GM12878 (cell line): ENCODE data around the gene ESRRB. TPM values are rescaled to one million over a fixed set of nuclear protein-coding genes. Genes with fewer than 3 reads are reported as not detected.

Source experiments
- ATAC-seq: fragments of 200-7000 bp; cut with Tn5 transposase; 3 replicates; pipeline ENCODE4 v1.9.1; 2020; ENCODE audit warnings: mild to moderate bottlenecking, moderate library complexity
- BruUV-seq: library from RNA; stranded (reverse); fragments of 400-500 nt; replicated peaks from 2 replicates; lab custom pipeline; 2021; lab: Mats Ljungman, UMichigan
- CTCF ChIA-PET: fragments of 300-600 bp; sonication (Branson Sonifier 250); formaldehyde crosslinking; extraction: SDS; loops from one replicate; lab custom pipeline; 2021; ENCODE audit warnings: inconsistent platforms; lab: Yijun Ruan, JAX
- POLR2A ChIA-PET: fragments of 350-600 bp; formaldehyde crosslinking; extraction: SDS; loops from one replicate; lab custom pipeline; 2021; ENCODE audit warnings: inconsistent platforms; lab: Charles Lee
- RAD21 ChIA-PET: fragments of 300-600 bp; sonication (Branson Sonifier 250); formaldehyde crosslinking; loops from one replicate; lab custom pipeline; 2023; ENCODE audit warnings: antibody characterized with exemption; ENCODE audit not compliant: unreplicated experiment; lab: Charles Lee
- SMC1A ChIA-PET: fragments of 300-600 bp; sonication (Branson Sonifier 250); formaldehyde crosslinking; loops from one replicate; lab custom pipeline; 2023; ENCODE audit not compliant: unreplicated experiment, uncharacterized antibody; lab: Charles Lee
- DNase-seq: peaks from one replicate; pipeline ENCODE4 v3.0.0-alpha.2; 2011; ENCODE audit warnings: low read depth, low spot score
- FAIRE-seq: peaks from 3 replicates; lab custom pipeline; 2011; peaks lifted over from hg19 to GRCh38; lab: Jason Lieb, UNC
- H2AFZ ChIP-seq: 2 replicates; pipeline ENCODE4 v1.6.0; 2011; ENCODE audit warnings: low read depth, low read length, control low read depth; ENCODE audit not compliant: control insufficient read depth
- H3K27ac ChIP-seq: 2 replicates; pipeline ENCODE4 v1.5.1; 2011; ENCODE audit warnings: control low read depth; ENCODE audit not compliant: control insufficient read depth, insufficient read depth
- H3K27me3 ChIP-seq, 2 experiments: replicated peaks in 1 of 2; 2 replicates each; pipeline versions ENCODE4 v1.6.0 to v1.6.1; 2011; ENCODE audit warnings: low read length in 1 of 2; ENCODE audit not compliant: control insufficient read depth in 2 of 2, insufficient read depth in 2 of 2
- H3K36me3 ChIP-seq, 2 experiments: 2 replicates each; pipeline ENCODE4 v1.5.1; 2011; ENCODE audit warnings: low read length in 1 of 2; ENCODE audit not compliant: control insufficient read depth in 2 of 2, insufficient read depth in 2 of 2
- H3K4me1 ChIP-seq: 2 replicates; pipeline ENCODE4 v1.6.1; 2011; ENCODE audit warnings: mild to moderate bottlenecking, low read length, moderate library complexity, mixed read lengths; ENCODE audit not compliant: control insufficient read depth, insufficient read depth
- H3K4me2 ChIP-seq: 2 replicates; pipeline ENCODE4 v1.6.0; 2011; ENCODE audit warnings: control low read depth; ENCODE audit not compliant: control insufficient read depth, insufficient read depth
- H3K4me3 ChIP-seq: fragments of 200-600 bp; sonication (generic); 2 replicates; pipeline ENCODE4 v1.5.1; 2016
- H3K79me2 ChIP-seq: 2 replicates; pipeline ENCODE4 v1.6.0; 2011; ENCODE audit warnings: low read length; ENCODE audit not compliant: control insufficient read depth, insufficient read depth
- H3K9ac ChIP-seq: 2 replicates; pipeline ENCODE4 v1.8.0; 2011; ENCODE audit warnings: low read length, control low read depth, mixed read lengths; ENCODE audit not compliant: control insufficient read depth, insufficient read depth
- H3K9me3 ChIP-seq: replicated peaks from 3 replicates; pipeline ENCODE4 v1.5.1; 2011; ENCODE audit warnings: mild to moderate bottlenecking, low read length; ENCODE audit not compliant: control insufficient read depth, insufficient read depth
- H4K20me1 ChIP-seq: 2 replicates; pipeline ENCODE4 v1.6.0; 2011; ENCODE audit not compliant: control insufficient read depth, insufficient read depth
- BCL3 ChIP-seq: IDR thresholded peaks from 2 replicates; pipeline ENCODE4 v1.6.1; 2011; ENCODE audit warnings: borderline replicate concordance, low read depth, mild to moderate bottlenecking, moderate library complexity, low read length; ENCODE audit not compliant: insufficient read depth, poor library complexity, severe bottlenecking
- CBX5 ChIP-seq: sonication (generic); IDR thresholded peaks from 2 replicates; pipeline ENCODE4 v1.6.1; 2016; ENCODE audit warnings: low read depth, moderate library complexity, mild to moderate bottlenecking, inconsistent platforms
- CHD2 ChIP-seq: IDR thresholded peaks from 2 replicates; pipeline ENCODE4 v1.6.1; 2011; ENCODE audit warnings: low read depth, low read length, improper control_type of control experiment, borderline replicate concordance
- GATAD2B ChIP-seq: fragments of 450-650 bp; conservative IDR thresholded peaks from 2 replicates; pipeline ENCODE4 v1.6.1; 2017; ENCODE audit warnings: low read depth, mild to moderate bottlenecking, moderate library complexity
- NR2C1 ChIP-seq: fragments of 450-650 bp; IDR thresholded peaks from 2 replicates; pipeline ENCODE4 v1.6.1; 2017; ENCODE audit warnings: antibody characterized with exemption, mild to moderate bottlenecking, moderate library complexity
- NR2F1 ChIP-seq: fragments of 450-650 bp; conservative IDR thresholded peaks from 2 replicates; pipeline ENCODE4 v1.6.1; 2017; ENCODE audit warnings: mild to moderate bottlenecking
- RAD51 ChIP-seq: fragments of 450-650 bp; IDR thresholded peaks from 2 replicates; pipeline ENCODE4 v1.6.1; 2016; ENCODE audit warnings: moderate library complexity, mild to moderate bottlenecking, inconsistent platforms
- WRNIP1 ChIP-seq: IDR thresholded peaks from 2 replicates; pipeline ENCODE4 v1.6.1; 2011; ENCODE audit warnings: low read depth, low read length, improper control_type of control experiment, borderline replicate concordance
- ZZZ3 ChIP-seq: IDR thresholded peaks from 2 replicates; pipeline ENCODE4 v1.6.1; 2011; ENCODE audit warnings: low read depth; ENCODE audit not compliant: control insufficient read depth, insufficient read length
- WGBS: methylation state at CpG from one replicate; pipeline ENCODE4 v1.1.6; 2016; ENCODE audit warnings: low lambda C conversion rate; ENCODE audit not compliant: insufficient replicate concordance, insufficient coverage; ENCODE audit errors: missing lambda C conversion rate; 5-methylcytosine and 5-hydroxymethylcytosine counted together
- in situ Hi-C: fragments of 300-500 bp; cut with MboI; formaldehyde crosslinking; loops from 9 replicates; pipeline ENCODE4 v1.14.3; 2018; ENCODE audit warnings: mixed read lengths
- intact Hi-C: fragments of 100-400 bp; cut with micrococcal nuclease; formaldehyde crosslinking; loops from one replicate; pipeline ENCODE4 v1.14.2; 2022; ENCODE audit not compliant: unreplicated experiment
- polyA plus RNA-seq, 11 experiments: library from polyadenylated mRNA; depleted of rRNA in 4 of 11; unstranded in 6 of 11; stranded (reverse) in 5 of 11; fragments of >200 nt; fragmentation: Nextera tagmentation in 4 of 11; fragmentation: Illumina TruSeq in 1 of 11; extraction: Ambion mirVana in 4 of 11; extraction: Trizol in 1 of 11; gene quantifications; 1 replicate in 1 of 11; 2 replicates in 10 of 11; pipeline versions ENCODE4 v1.2.1 to v1.2.3, GENCODE V29; 2011 to 2016; ENCODE audit warnings: inconsistent platforms in 2 of 11, missing spikeins in 2 of 11, low read depth in 1 of 11
- total RNA-seq, 4 experiments: library from RNA; depleted of rRNA in 3 of 4; stranded (reverse); fragments of >200 nt in 3 of 4; fragmentation: Illumina TruSeq in 1 of 4; extraction: Trizol in 1 of 4; gene quantifications; 2 replicates each; pipeline versions ENCODE4 v1.2.1 to v1.2.3, GENCODE V29; 2013 to 2021
- TF ChIP-seq, protein P1 (sequence below): fragments of 450-650 bp; IDR thresholded peaks from 2 replicates; pipeline ENCODE4 v1.6.1; 2018; ENCODE audit warnings: mild to moderate bottlenecking, low read depth, moderate library complexity; ENCODE audit not compliant: partially characterized antibody
- TF ChIP-seq, protein P2 (sequence below): IDR thresholded peaks from 2 replicates; pipeline ENCODE4 v1.6.1; 2012; ENCODE audit warnings: low read depth, low read length, improper control_type of control experiment

Gene ESRRB
- total and polyA plus RNA-seq, 10 of the 15 experiments (the other 5 are each of a cell fraction or from before 2014, with no cell fraction given) = 0.03 to 0.73 (median 0.11) TPM; not detected in 6

DNA sequence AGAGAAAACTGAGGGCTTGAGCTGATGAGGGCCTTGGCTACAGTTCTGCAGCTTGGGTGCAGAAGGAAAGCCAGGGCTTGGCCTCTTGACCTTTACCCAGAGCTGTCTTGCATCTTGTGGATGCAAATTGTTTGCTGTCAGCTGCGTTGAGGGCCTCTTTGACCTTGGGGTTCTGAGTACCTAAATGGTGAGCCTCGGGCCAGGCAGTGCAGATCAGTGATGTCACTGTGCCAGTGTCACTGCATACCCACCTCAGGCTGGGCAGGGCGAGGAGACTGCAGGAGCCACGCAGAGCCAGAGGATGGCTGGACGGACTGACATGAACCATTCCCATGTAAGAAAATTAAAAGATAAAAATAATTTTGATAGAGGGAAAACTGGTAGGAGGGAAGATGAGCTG lies 18.6 kb downstream of the ESRRB start:
- no peak for DNase-seq
- Histone ChIP-seq H2AFZ (no peak overlapping the region), H4K20me1 (no peaks in the 10 kb centered on the region), H3K79me2 (no peaks in the 10 kb centered on the region), H3K4me2 (no peak overlapping the region), H3K4me3 (no peak overlapping the region), H3K4me1 (no peaks in the 10 kb centered on the region), H3K9me3 (no peaks in the 10 kb centered on the region), H3K9ac (no peak overlapping the region), H3K27me3 (peaks cover 0 to 2% of the 10 kb centered on the region in 2 experiments; a peak in 2 of 4 replicates), H3K36me3 (no peaks in the 10 kb centered on the region), H3K27ac (no peak overlapping the region)
- RAD21 ChIA-PET = no interaction called here
- ATAC-seq = no peak
- intact Hi-C loops = no loop called here
- in situ Hi-C loops = loop anchor here (5.0 kb wide), 1 partner anchor 342 kb away; no protein-coding TSS in a partner anchor
- SMC1A ChIA-PET = no interaction called here
- TF ChIP-seq NR2F1 (0 out of 2 replicates have a peak, but pooled peaks have one; percentile 28), GATAD2B (no peak)
- no peak for FAIRE-seq
- POLR2A ChIA-PET = no interaction called here
- WGBS = 20% methylated on average over 5 of the region's 5 CpGs
- CTCF ChIA-PET = no interaction called here
- no TSS peak for BruUV-seq

DNA sequence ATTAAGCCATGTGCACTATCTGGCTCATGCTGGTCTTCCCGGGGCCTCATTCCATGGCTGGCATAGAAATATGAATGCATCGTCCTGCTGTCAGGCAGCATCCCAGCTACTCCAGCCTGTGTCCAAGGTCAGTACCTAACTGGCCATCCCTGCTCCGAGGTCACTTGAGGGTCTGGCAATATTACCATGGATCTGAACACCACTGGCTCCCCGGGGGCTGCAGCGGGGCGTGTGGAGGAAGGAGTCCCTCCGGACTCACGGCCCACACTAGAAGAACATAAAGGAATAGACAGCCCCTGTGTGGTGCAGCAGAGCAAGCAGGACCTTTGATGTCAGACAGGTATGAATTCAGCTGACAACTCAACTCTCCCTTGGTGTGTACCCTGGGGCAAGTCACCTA lies 19.2 kb downstream of the ESRRB start:
- 36% methylated on average over 8 of the region's 8 CpGs for WGBS
- FAIRE-seq = no peak
- TF ChIP-seq CBX5 (no peak), RAD51 (no peak), ZZZ3 (no peak), CHD2 (no peak), NR2C1 (no peak), WRNIP1 (no peak), BCL3 (no peak)
- TF ChIP-seq, protein P1, sequence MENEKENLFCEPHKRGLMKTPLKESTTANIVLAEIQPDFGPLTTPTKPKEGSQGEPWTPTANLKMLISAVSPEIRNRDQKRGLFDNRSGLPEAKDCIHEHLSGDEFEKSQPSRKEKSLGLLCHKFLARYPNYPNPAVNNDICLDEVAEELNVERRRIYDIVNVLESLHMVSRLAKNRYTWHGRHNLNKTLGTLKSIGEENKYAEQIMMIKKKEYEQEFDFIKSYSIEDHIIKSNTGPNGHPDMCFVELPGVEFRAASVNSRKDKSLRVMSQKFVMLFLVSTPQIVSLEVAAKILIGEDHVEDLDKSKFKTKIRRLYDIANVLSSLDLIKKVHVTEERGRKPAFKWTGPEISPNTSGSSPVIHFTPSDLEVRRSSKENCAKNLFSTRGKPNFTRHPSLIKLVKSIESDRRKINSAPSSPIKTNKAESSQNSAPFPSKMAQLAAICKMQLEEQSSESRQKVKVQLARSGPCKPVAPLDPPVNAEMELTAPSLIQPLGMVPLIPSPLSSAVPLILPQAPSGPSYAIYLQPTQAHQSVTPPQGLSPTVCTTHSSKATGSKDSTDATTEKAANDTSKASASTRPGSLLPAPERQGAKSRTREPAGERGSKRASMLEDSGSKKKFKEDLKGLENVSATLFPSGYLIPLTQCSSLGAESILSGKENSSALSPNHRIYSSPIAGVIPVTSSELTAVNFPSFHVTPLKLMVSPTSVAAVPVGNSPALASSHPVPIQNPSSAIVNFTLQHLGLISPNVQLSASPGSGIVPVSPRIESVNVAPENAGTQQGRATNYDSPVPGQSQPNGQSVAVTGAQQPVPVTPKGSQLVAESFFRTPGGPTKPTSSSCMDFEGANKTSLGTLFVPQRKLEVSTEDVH = no peak
- TF ChIP-seq, protein P2, sequence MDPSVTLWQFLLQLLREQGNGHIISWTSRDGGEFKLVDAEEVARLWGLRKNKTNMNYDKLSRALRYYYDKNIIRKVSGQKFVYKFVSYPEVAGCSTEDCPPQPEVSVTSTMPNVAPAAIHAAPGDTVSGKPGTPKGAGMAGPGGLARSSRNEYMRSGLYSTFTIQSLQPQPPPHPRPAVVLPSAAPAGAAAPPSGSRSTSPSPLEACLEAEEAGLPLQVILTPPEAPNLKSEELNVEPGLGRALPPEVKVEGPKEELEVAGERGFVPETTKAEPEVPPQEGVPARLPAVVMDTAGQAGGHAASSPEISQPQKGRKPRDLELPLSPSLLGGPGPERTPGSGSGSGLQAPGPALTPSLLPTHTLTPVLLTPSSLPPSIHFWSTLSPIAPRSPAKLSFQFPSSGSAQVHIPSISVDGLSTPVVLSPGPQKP = no peak

More for the DNA sequence above, 19.2 kb downstream of the ESRRB start:
- Histone ChIP-seq H3K4me2 (no peak overlapping the region), H3K4me3 (no peak overlapping the region), H3K4me1 (no peaks in the 10 kb centered on the region), H3K36me3 (no peaks in the 10 kb centered on the region), H3K9ac (no peak overlapping the region), H3K9me3 (no peaks in the 10 kb centered on the region), H3K27me3 (peaks cover 0 to 4% of the 10 kb centered on the region in 2 experiments; a peak in 2 of 4 replicates), H3K27ac (no peak overlapping the region), H2AFZ (no peak overlapping the region), H4K20me1 (no peaks in the 10 kb centered on the region), H3K79me2 (no peaks in the 10 kb centered on the region)
- DNase-seq (no peak), ATAC-seq (no peak)
- BruUV-seq = no TSS peak
- in situ Hi-C loops = no loop called here
- intact Hi-C loops = no loop called here
- POLR2A ChIA-PET = no interaction called here
- RAD21 ChIA-PET = no interaction called here
- SMC1A ChIA-PET = no interaction called here
- CTCF ChIA-PET = no interaction called here
